H9 (cell line): Measurements from ENCODE around the gene GRIN3B. TPM values are rescaled to one million over a fixed set of nuclear protein-coding genes. Genes with fewer than 3 reads are reported as not detected.
A peak's percentile ranks its signal among the peaks of the same experiment; 100 is the strongest.

ENCODE experiments used
- DNase-seq: peaks from one replicate; pipeline ENCODE4 v3.0.0-alpha.2; 2017
- H2AFZ ChIP-seq: one replicate; pipeline ENCODE4 v1.6.1; 2013; ENCODE audit warnings: mild to moderate bottlenecking, low read length, control low read depth, moderate library complexity
- H2AK5ac ChIP-seq: 2 replicates; pipeline ENCODE4 v1.6.1; 2013; ENCODE audit warnings: low read length, control low read depth, mixed read lengths; ENCODE audit not compliant: insufficient read length
- H2BK120ac ChIP-seq: one replicate; pipeline ENCODE4 v1.6.1; 2013; ENCODE audit warnings: low read depth, mild to moderate bottlenecking, low read length, control low read depth, inconsistent platforms; ENCODE audit not compliant: poor library complexity, severe bottlenecking
- H2BK12ac ChIP-seq: 2 replicates; pipeline ENCODE4 v1.6.1; 2013; ENCODE audit warnings: low read length, control low read depth, mixed read lengths, low read depth; ENCODE audit not compliant: insufficient read length
- H2BK15ac ChIP-seq: 2 replicates; pipeline ENCODE4 v1.6.1; 2013; ENCODE audit warnings: low read depth, low read length, control low read depth
- H2BK20ac ChIP-seq: one replicate; pipeline ENCODE4 v1.6.1; 2013; ENCODE audit warnings: low read depth, mild to moderate bottlenecking, low read length, control low read depth, inconsistent platforms; ENCODE audit not compliant: poor library complexity, severe bottlenecking
- H2BK5ac ChIP-seq: 2 replicates; pipeline ENCODE4 v1.6.1; 2013; ENCODE audit warnings: low read length, control low read depth, mixed read lengths; ENCODE audit not compliant: insufficient read length
- H3K14ac ChIP-seq: 2 replicates; pipeline ENCODE4 v1.6.1; 2013; ENCODE audit warnings: low read length, control low read depth; ENCODE audit not compliant: insufficient read depth
- H3K18ac ChIP-seq: 2 replicates; pipeline ENCODE4 v1.6.1; 2013; ENCODE audit warnings: low read depth, mild to moderate bottlenecking, mixed read lengths, low read length, control low read depth; ENCODE audit not compliant: insufficient read length
- H3K23ac ChIP-seq: 2 replicates; pipeline ENCODE4 v1.6.1; 2013; ENCODE audit warnings: low read length, control low read depth, mixed read lengths, low read depth; ENCODE audit not compliant: insufficient read length
- H3K23me2 ChIP-seq: 2 replicates; pipeline ENCODE4 v1.6.1; 2013; ENCODE audit warnings: low read depth, mild to moderate bottlenecking, mixed read lengths, low read length, control low read depth; ENCODE audit not compliant: insufficient read length, poor library complexity, severe bottlenecking
- H3K27ac ChIP-seq: 2 replicates; pipeline ENCODE4 v1.5.1; 2013; ENCODE audit warnings: low read length, control low read depth, mixed read lengths, low read depth; ENCODE audit not compliant: insufficient read length
- H3K27me3 ChIP-seq: 2 replicates; pipeline ENCODE4 v1.6.1; 2013; ENCODE audit warnings: low read length, control low read depth, inconsistent platforms; ENCODE audit not compliant: insufficient read depth
- H3K4ac ChIP-seq: 2 replicates; pipeline ENCODE4 v1.6.1; 2013; ENCODE audit warnings: low read depth, mild to moderate bottlenecking, control low read depth, inconsistent platforms, low read length, moderate library complexity
- H3K4me1 ChIP-seq: 2 replicates; pipeline ENCODE4 v1.6.1; 2013; ENCODE audit warnings: low read length, control low read depth, inconsistent platforms; ENCODE audit not compliant: insufficient read depth
- H3K4me2 ChIP-seq: 2 replicates; pipeline ENCODE4 v1.6.1; 2013; ENCODE audit warnings: low read length, control low read depth, mixed read lengths; ENCODE audit not compliant: insufficient read length, insufficient read depth
- H3K56ac ChIP-seq: 2 replicates; pipeline ENCODE4 v1.6.1; 2013; ENCODE audit warnings: low read depth, mild to moderate bottlenecking, mixed read lengths, low read length, control low read depth; ENCODE audit not compliant: insufficient read length
- H3K79me1 ChIP-seq: 2 replicates; pipeline ENCODE4 v1.6.1; 2013; ENCODE audit warnings: low read depth, mild to moderate bottlenecking, moderate library complexity, low read length, control low read depth, inconsistent platforms; ENCODE audit not compliant: insufficient read depth, poor library complexity, severe bottlenecking
- H3K79me2 ChIP-seq: 2 replicates; pipeline ENCODE4 v1.6.1; 2013; ENCODE audit warnings: low read length, control low read depth, inconsistent platforms; ENCODE audit not compliant: insufficient read depth
- H3K9ac ChIP-seq: 2 replicates; pipeline ENCODE4 v1.6.1; 2013; ENCODE audit warnings: low read length, control low read depth, mixed read lengths; ENCODE audit not compliant: insufficient read length; ENCODE audit errors: extremely low read depth
- H3K9me3 ChIP-seq: one replicate; pipeline ENCODE4 v1.6.1; 2013; ENCODE audit warnings: low read depth, low read length, inconsistent platforms; ENCODE audit not compliant: control insufficient read depth
- H3T11ph ChIP-seq: one replicate; pipeline ENCODE4 v1.6.1; 2013; ENCODE audit warnings: mild to moderate bottlenecking, low read length, control low read depth, inconsistent platforms
- H4K20me1 ChIP-seq: one replicate; pipeline ENCODE4 v1.6.1; 2013; ENCODE audit not compliant: control insufficient read depth, insufficient read length, insufficient read depth
- H4K5ac ChIP-seq: 2 replicates; pipeline ENCODE4 v1.6.1; 2013; ENCODE audit warnings: low read depth, mild to moderate bottlenecking, mixed read lengths, low read length, control low read depth; ENCODE audit not compliant: insufficient read length
- H4K8ac ChIP-seq: replicated peaks from 2 replicates; pipeline ENCODE4 v1.6.1; 2013; ENCODE audit warnings: low read length, control low read depth, mixed read lengths, low read depth; ENCODE audit not compliant: insufficient read length
- H4K91ac ChIP-seq: 2 replicates; pipeline ENCODE4 v1.6.1; 2013; ENCODE audit warnings: low read depth, mild to moderate bottlenecking, moderate library complexity, mixed read lengths, low read length, control low read depth; ENCODE audit not compliant: insufficient read length
- H3K27ac Mint-ChIP-seq, 3 experiments: 2 replicates in 2 of 3; 3 replicates in 1 of 3; pipeline ENCODE4 v1.8.0; 2020 to 2021; ENCODE audit warnings: mixed read lengths in 3 of 3, mild to moderate bottlenecking in 1 of 3, moderate library complexity in 1 of 3
- H3K27me3 Mint-ChIP-seq: 2 replicates; pipeline ENCODE4 v1.8.0; 2021; ENCODE audit warnings: low read depth, mild to moderate bottlenecking, moderate library complexity, mixed read lengths
- H3K36me3 Mint-ChIP-seq, 3 experiments: 2 replicates in 2 of 3; 3 replicates in 1 of 3; pipeline ENCODE4 v1.8.0; 2020 to 2021; ENCODE audit warnings: low read depth in 3 of 3, mixed read lengths in 3 of 3; ENCODE audit not compliant: insufficient read depth in 1 of 3
- H3K4me1 Mint-ChIP-seq, 2 experiments: 2 replicates each; pipeline ENCODE4 v1.8.0; 2020; ENCODE audit warnings: mixed read lengths in 2 of 2
- H3K4me3 Mint-ChIP-seq, 2 experiments: 2 replicates in 1 of 2; 3 replicates in 1 of 2; pipeline ENCODE4 v1.8.0; 2020 to 2021; ENCODE audit warnings: mild to moderate bottlenecking in 2 of 2, mixed read lengths in 2 of 2, moderate library complexity in 1 of 2
- H3K9me3 Mint-ChIP-seq, 2 experiments: 2 replicates in 1 of 2; 3 replicates in 1 of 2; pipeline ENCODE4 v1.8.0; 2020; ENCODE audit warnings: mild to moderate bottlenecking in 2 of 2, mixed read lengths in 2 of 2, moderate library complexity in 1 of 2
- CTCF ChIP-seq: fragments of 200-600 bp; sonication (generic); conservative IDR thresholded peaks from 3 replicates; pipeline ENCODE4 v1.8.0; 2021; ENCODE audit warnings: antibody characterized with exemption, mild to moderate bottlenecking
- WGBS: extraction: QIAGEN DNeasy Blood & Tissue Kit; methylation state at CpG from one replicate; pipeline ENCODE4 v1.1.7; 2013; ENCODE audit warnings: missing lambda C conversion rate, low lambda C conversion rate, mixed read lengths; ENCODE audit not compliant: insufficient read length; ENCODE audit errors: extremely low coverage; 5-methylcytosine and 5-hydroxymethylcytosine counted together
- total RNA-seq: library from RNA; stranded (reverse); gene quantifications from 2 replicates; pipeline ENCODE4 v1.2.1, GENCODE V29; 2021

GRIN3B gene
- total RNA-seq, 1 experiment from 2014 or later = 1.0 TPM

GRCh38 chr19:1016647-1017114 is 16.5 kb downstream of the GRIN3B start:
- Histone ChIP-seq H3T11ph (no peak overlapping the region), H3K4me1 (no peaks in the 10 kb centered on the region; the same call in 1 of the 2 replicates), H3K23me2 (peaks cover 10% of the 10 kb centered on the region), H4K20me1 (no peaks in the 10 kb centered on the region), H2BK12ac (no peak overlapping the region), H4K91ac (no peak overlapping the region), H3K4me2 (no peak overlapping the region), H3K79me2 (peaks cover 45% of the 10 kb centered on the region; the same call in 1 of the 2 replicates), H4K8ac (no peak overlapping the region), H2BK120ac (no peak overlapping the region), H3K27ac (no peak overlapping the region), H3K79me1 (peaks cover 7% of the 10 kb centered on the region), H3K9me3 (no peaks in the 10 kb centered on the region), H3K14ac (no peak overlapping the region), H3K4ac (no peak overlapping the region), H3K27me3 (no peaks in the 10 kb centered on the region), H2AK5ac (no peak overlapping the region), H3K9ac (no peak overlapping the region), H2BK20ac (no peak overlapping the region), H2BK5ac (no peak overlapping the region), H2BK15ac (no peak overlapping the region), H3K56ac (no peak overlapping the region), H2AFZ (no peak overlapping the region), H4K5ac (no peak overlapping the region), H3K18ac (no peak overlapping the region), H3K23ac (no peak overlapping the region)
- Mint-ChIP-seq H3K27me3 (no peaks in the 10 kb centered on the region; the same call in 1 of the 2 replicates), H3K4me1 (peaks cover 17 to 35% of the 10 kb centered on the region in 2 experiments), H3K27ac (peak overlapping the region in 2 of 3 experiments; percentile 86 to 95; a peak in 4 of 7 replicates), H3K9me3 (no peaks in the 10 kb centered on the region; a peak in 1 of 5 replicates), H3K4me3 (peak overlapping the region in 1 of 2 experiments; percentile 56; a peak in 2 of 5 replicates), H3K36me3 (peaks cover 2 to 10% (median 8%) of the 10 kb centered on the region in 3 experiments; a peak in 5 of 7 replicates)
- WGBS = no CpG with 5 or more reads among the region's 12 CpGs
- TF ChIP-seq CTCF = no peak
- no peak for DNase-seq
